SIG-M5 treated with dmso at 0.1 percent for 504 hours (cell line): ENCODE measurements around the gene INTS6.

Experiments
- DNase-seq: peaks from one replicate; lab custom pipeline; 2025; ENCODE audit not compliant: unreplicated experiment; lab: John Stamatoyannopoulos, UW

INTS6 gene

GRCh38 chr13:51325837-51326236 lies 127.0 kb downstream of the INTS6 start:
- DNase-seq, result no peak

- no peak for DNase-seq
Measured at GRCh38 chr13:51324714-51325420, 128.0 kb downstream of the INTS6 start.

- DNase-seq, result no peak
Measured at GRCh38 chr13:51323824-51324511, 128.9 kb downstream of the INTS6 start.

- DNase-seq, result no peak
Measured at GRCh38 chr13:51322826-51323225, 130.0 kb downstream of the INTS6 start.

- no peak for DNase-seq
Measured at GRCh38 chr13:51321836-51322235, 131.0 kb downstream of the INTS6 start.

GRCh38 chr13:51318876-51319275 lies 134.0 kb downstream of the INTS6 start:
- DNase-seq, result no peak

GRCh38 chr13:51318015-51318414 lies 134.8 kb downstream of the INTS6 start:
- no peak for DNase-seq

GRCh38 chr13:51317262-51317661 lies 135.6 kb downstream of the INTS6 start:
- DNase-seq, result no peak

- no peak for DNase-seq
Measured at GRCh38 chr13:51313619-51314018, 139.2 kb downstream of the INTS6 start.

GRCh38 chr13:51311957-51312520 lies 140.8 kb downstream of the INTS6 start:
- DNase-seq, result no peak
